C1 segment of cervical spinal cord (tissue), 14 donors: ENCODE results near the gene KRTAP10-10.
"Not testable (repeated sequence)": the region's sequence is repeated elsewhere in the genome, so short reads cannot be mapped to it uniquely, and the experiment has no call there.

Experiments used
- DNase-seq, 14 donors: peaks; one replicate each; lab custom pipeline; 2025; lab: John Stamatoyannopoulos, UW

KRTAP10-10 gene

DNA sequence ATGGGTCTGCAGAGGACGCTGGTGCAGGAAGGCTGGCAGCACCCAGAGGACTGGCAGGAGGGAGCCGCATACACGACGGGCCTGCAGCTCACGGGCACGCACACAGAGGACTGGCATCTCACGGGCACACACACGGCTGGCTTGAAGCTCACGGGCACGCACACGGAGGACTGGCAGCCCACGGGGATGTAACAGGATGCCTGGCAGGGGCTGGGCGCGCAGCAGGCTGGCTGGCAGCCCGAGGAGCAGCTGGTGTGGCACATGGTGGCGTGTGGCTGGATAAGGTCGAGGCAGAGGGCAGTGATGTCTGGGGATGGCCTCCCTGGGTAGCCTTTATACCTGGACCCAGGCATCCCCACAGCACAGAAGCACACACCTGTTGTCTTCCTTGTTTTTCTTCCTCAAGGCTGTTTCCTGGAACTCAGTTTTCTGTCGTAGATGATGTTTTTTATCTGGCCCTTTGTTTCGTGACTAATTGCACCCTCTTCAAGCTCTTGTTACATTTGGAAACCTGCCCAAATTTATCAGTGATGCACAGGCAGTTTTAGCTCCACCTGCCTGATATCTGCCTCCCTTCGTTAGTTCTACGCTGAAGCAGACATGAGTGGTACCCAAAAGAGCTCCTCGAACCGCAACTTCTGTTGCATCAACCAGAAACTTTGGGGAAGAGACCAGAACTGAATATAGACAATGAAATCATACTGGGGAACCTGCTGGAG, 44.9 kb downstream of the KRTAP10-10 start, which contains the start of gene KRTAP12-1:
TSS of gene KRTAP12-1 (minus strand) at position 303 of the 719 bp plus-strand sequence. CDS start at position 263, 40 bp downstream.
- no peak for DNase-seq

DNA sequence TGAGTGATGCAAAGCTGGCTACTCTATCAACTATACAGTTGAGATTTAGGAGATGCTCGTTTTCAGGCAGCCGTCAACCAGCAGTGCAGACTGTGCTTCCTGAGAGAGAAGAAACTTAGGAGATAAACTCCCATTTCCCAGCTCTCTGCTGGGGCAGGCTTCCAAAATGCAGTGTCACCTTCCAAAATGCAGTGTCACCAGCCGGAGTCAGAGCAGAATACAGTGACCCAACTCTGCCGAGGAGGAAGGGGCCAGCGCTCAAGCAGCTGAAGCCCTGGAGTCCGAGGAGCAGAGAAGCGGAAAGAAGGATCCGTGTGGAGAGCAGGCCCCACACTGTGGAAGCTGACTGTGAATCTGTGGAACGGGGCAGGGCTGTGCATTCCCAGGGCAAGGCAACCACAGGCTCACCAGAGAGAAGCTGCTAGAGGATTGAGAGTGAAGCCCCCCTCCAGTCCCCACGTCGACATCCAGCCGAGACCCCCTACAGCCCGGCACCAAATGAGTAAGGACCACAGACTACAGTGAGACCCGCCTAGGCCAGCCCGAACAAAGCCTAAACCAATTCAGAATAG, 45.5 kb downstream of the KRTAP10-10 start:
- no peak for DNase-seq

DNA sequence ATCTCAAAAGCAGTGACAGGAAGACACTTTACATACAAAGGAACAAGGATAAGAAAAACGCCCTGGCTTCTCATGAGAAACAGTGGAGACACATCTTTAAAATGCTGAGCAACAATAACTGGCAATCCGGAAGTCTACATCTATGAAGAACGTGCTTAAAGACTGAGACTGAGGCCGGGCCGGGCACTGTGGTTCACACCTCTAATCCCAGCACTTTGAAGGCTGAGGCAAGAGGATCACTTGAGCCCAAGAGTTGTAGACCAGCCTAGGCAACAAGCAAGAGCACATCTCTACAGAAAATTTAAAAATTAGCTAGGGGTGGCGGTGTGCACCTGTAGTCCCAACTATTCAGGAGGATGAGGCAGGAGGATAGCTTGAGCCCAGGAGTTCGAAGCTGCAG, 46.9 kb downstream of the KRTAP10-10 start:
- no peak for DNase-seq

DNA sequence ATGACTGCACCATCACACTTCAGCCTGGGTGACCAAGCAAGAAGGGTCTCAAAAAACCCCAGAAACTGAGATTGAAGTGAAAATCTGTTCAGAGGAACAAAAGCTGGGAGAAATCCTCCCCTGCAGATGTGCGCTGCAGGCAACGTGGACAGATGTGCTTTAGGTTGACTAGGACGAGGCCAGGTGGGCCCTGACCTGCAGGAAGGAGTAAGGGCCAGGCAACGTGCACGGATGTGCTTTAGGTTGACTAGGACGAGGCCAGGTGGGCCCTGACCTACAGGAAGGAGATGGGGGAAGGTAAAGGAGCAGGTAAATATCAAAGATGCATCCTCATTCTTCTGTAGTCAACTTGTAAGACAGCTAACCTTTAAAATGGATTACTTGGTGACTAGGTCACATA, 47.3 kb downstream of the KRTAP10-10 start:
- no peak for DNase-seq

DNA sequence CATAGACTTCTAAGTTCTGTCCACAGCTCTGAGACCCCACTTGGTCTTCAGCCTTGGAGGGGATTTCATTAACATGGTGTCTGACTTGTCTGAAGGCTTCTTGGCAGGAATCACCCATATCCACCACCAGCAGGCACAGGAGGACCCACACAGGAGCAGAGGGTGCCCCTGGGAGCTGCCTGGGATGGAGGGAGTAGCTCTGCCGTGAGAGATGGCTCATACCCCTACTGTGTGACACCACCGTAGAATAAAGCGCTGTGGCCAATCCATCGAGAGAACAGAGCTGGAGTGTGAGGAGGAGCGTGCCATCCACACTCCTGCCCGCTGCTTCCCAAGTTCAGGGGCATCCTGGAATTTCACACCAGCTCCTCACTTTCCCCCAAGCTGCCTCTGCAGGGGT, 47.9 kb downstream of the KRTAP10-10 start:
- not testable (repeated sequence) for DNase-seq

DNA sequence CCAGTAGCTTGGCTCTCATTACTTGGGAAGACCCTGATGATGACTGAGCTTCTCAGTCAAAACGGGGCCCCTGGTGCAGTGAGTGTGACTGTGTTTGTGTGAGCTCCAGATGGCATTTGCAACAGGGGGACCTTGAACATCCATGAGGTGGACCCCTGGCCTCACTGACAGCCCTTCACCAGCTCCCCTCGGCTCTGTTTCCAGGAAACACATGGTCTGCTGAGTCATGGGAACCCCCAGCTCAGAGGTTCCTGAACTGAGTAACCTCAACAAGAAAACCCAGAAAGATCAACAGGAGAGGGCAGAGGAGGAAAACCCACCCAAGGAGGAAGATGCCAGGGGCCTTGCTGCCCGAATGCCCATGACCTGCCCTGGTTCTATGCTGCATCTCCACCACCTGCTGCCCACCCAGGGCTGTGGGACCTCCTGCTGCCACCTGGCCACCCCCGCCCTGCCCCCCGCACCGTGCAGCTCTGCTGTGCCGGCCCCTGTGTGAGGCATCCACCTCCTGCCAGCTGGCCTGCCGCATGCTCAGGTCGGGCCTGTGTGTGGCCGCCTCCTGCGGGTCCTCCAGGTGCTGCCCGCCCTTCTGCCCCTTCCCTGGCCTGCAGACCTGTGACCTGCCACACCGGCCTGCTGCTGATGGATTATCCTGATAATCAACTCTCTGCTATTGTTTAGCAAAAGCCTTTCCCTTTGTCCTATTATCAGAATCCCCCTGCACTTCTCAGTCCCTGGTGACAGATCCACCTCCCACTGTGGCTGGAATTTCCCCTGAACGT, 49.0 kb downstream of the KRTAP10-10 start:
- DNase-seq = no peak

DNA sequence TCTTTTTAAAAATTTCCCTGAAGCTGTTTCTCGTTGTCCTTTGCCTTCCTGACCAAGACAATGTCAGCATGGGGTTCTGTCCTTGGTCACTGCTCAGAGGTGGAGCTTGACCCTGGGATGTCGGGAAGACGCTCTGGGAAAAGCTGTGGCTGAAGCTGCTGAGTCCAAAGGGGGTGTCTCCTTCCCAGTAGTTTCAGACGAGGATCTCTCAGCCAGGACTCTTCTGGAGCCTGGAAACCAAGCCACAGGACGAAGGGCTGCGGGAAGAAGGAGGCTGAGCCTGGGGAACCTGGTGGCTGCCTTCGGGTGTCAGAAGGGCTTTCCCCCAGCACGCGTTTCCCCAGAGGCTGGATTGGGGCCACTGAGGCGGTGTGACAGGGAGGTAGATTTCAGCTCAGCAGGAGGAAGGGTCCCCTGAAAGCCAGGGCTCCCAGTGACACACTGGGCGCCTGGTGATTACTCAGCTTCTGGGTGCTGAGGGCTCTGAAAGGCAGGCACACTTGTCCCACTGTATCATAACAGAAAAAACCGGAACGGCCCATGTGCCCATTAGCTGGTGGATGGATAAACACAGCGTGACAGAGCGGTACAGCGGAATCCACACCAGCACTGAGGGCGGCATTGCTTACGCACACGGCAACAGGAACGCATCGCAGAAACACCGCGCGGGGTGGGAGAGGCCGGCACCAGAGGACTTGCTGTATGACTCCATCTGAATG, 49.8 kb downstream of the KRTAP10-10 start:
- no peak for DNase-seq

DNA sequence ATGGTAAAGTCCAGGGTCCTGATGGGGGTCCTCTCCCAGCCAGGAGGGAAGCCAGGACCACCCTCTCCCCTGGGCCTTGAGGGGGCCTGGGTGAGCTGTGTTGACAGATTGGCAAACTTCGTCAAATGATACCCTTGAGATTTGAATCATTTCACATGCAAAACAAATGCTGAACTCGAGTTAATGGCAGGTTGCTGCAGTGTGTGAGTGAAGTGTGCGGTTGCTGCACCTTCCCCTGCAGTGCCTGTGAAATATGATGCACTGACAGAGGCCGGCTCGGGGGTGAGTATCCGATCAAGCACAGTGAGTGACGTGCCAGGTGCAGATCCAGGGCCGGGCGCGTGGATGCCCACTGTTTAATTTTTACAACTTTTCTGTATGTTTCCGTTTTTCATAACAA, 50.5 kb downstream of the KRTAP10-10 start:
- no peak for DNase-seq
